HG03378 (cell line): ENCODE measurements around the gene S100A1.
"Not testable (repeated sequence)": the region's sequence is repeated elsewhere in the genome, so short reads cannot be mapped to it uniquely, and the experiment has no call there.

ENCODE experiments used
- ATAC-seq: cut with Tn5 transposase; IDR thresholded peaks from one replicate; pipeline ENCODE4 v1.9.1; 2021; ENCODE audit warnings: mild to moderate bottlenecking, moderate library complexity; ENCODE audit not compliant: unreplicated experiment

Gene S100A1

DNA sequence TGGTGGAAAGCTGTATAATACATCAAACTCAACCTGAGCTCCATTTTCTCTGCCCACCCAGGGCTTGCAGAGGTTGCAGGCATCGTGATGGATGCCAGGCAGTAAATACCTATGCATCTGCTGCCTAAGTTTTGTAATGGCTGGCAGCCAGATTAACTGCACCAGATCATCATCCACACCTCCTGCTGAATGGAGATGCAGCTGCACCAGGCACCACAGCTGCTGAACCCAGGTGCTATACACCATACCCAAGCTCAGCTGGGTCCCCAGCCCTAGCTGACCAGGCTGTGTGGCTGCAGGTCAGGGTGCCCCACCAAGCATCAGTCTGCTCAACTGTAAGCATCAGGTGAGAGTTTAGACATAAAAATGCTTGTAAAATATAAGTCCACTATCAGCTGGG, 23.5 kb downstream of the S100A1 start:
- ATAC-seq, result no peak

DNA sequence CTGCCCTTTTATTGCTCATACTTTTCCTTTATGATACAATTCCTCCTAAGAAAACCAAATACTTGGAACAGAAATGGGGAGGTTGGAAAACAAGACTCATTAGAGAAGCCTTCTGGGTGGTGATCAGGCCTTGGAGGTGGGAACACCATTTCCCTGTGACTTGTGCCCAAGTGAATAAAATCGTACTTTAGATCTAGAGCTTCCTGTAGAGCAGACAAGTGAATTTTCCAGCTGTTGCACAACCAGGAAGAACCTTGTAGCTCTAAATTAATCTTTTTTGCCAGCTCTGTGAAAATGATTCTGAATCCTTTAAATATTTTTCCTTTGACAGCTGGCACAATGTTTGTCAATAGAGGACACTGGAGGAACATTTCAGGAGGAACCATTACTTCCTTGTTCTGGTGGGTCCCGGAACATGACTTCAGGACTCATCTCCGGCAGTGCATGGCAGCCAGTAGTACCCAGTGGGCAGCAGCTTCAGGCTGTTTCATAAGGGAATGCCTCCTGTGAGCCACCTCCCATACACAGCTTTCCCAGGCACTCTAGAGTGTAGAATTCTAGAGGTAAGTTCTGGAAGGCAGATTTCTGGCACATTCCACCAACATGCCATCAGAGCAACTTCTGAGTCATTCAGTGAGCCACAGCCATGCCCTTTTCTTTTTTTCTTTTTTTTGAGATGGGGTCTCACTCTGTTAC, 24.7 kb downstream of the S100A1 start:
- ATAC-seq, result no peak

DNA sequence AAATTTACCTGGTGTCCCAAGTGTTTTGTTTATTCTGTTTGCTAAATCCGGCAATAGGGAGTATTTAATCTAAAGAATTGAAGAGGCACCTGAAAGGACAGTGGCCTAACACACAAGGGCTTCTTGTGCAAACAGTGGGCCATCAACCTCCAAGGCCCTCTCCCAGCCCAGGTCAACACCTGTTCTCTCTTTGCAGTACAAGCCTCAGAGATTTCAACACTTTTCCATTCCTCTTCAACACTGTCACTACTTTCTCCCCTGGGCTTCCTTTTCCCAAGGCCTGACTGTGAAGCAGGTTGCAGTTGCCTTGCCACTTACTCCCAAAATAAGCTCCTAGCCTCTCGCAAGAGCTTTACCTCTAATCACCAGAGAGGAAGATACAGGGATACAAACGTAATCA, 27.1 kb downstream of the S100A1 start:
- ATAC-seq, result no peak

DNA sequence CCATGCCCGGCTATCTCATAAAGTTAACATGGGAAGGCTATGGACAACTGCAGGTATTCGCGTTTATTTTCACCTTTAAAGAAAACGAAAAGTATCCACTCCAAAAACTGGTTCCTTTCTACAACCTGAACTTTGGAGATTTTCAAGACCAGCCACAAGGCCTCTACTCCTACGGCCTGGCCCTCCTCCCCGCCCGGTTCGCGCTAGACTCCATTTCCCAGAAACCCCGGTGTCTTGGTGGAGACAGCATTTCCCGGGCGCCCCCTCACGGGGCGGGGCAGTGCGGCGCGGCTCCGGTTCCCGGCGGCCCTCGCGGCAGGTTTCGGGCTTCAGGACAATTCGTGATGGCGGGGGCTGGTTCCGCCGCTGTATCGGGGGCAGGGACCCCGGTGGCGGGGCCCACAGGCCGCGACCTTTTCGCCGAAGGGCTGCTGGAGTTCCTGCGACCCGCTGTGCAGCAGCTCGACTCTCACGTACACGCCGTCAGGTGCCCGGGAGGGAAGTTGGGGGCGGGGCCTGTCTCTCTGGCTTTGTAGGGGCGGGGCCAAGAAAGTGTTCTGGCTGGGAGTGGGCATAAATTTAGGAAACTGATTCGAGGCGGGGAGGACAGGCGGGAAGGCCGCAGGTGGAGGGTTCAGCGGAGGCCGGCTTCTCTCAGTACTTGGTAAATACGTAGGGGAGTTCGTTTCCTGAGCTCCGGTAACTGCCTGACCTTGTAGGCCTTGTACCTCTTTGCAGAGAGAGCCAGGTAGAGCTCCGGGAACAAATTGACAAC, 30.4 kb downstream of the S100A1 start, which contains the start of gene SNAPIN:
SNAPIN (plus strand) TSS at position 304 of the 775 bp plus-strand sequence; CDS start at position 345, 41 bp downstream.
- ATAC-seq, result peak; percentile 74

DNA sequence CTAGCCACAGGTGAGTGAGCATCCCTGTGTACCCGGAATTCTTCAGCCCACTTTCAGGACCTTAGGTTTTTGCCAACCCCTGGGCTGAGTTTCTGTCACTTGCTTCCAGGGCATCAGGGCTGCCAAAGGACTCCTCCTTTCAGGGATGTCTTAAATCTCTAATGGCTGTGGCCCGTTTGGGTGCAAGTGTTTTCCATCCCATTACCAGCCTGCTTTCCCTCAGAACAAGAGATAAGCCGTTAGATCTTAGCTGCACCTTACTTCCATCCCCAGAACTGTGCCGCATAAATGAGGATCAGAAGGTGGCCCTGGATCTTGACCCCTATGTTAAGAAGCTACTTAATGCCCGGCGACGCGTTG, 30.9 kb downstream of the S100A1 start:
- no peak for ATAC-seq

DNA sequence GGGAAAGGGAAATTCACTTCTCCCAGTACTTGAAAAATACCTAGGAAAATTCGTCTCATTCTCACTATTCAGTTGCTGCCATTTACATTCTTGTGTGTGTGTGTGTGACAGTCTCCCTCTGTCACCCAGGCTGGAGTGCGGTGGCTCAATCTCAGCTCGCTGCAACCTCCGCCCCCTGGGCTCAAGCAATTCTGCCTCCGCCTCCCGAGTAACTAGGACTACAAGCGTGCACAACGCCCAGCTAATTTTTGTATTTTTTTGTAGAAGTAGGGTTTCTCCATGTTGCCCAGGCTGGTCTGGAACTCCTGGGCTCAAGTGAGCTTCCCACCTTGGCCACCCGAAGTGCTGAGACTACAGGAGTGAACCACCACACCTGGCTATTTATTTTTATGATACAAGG, 31.4 kb downstream of the S100A1 start:
- ATAC-seq, result no peak

DNA sequence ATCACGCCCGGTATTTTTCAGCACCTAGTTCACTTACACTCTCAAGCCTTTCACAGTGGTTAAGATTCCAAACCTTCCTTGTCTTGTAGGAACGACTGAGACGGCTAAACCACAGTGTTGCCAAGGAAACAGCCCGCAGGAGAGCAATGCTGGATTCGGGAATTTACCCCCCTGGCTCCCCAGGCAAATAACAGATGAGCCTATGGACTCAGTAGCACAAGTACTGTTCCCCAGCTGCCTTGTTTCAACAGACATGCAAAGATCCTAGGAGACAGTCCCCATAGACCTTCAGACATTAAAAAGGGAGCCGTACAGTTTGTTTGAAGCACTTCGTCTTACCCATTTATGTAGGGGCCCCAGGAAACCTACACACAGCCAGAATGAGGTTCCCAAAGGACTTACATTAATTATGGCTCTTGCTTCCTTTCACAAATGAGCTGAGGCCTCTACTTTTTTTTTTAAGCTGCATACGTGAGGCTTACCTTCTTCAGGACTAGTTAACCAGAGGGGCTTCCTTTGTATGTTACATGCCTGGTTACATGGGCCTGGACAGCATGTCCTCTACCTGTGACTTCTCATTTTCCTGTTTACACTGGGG, 33.0 kb downstream of the S100A1 start:
- no peak for ATAC-seq

DNA sequence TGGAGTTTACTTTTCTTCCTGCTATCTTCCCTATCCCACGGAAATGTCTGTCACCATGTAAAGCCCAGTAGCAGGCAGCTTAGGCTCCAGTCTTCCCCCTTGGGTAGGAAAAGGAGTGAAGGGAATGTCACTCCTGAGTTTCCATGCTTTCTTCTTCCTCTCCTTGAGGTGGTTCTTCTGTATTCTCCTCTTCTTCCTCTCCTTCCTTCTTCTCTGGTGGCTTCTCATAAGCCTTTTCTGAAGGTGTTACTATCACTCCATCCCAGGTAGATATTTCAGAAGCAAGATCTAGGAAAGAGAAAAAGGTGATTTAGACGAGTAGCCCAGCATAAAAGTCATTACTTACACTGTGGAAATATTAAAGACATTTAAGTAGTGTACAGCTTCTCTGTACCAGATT, 34.0 kb downstream of the S100A1 start:
- no peak for ATAC-seq

DNA sequence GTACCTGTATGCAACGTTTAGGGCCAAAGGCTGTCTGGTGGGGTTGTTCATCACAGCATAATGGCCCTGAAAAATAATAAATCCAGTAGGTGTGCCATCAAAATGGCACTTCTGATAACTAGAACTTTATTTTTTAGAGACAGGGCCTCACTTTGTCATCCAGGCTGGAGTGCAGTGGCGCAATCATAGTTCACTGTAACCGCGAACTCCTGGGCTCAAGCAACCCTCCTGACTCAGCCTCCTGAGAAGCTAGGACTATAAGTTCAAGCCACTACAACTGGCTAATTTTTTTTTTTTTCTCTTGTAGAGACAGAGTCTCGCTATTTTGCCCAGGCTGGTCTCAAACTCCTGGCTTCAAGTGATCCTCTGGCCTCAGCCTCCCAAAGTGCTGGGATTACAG, 35.0 kb downstream of the S100A1 start:
- ATAC-seq, result no peak

DNA sequence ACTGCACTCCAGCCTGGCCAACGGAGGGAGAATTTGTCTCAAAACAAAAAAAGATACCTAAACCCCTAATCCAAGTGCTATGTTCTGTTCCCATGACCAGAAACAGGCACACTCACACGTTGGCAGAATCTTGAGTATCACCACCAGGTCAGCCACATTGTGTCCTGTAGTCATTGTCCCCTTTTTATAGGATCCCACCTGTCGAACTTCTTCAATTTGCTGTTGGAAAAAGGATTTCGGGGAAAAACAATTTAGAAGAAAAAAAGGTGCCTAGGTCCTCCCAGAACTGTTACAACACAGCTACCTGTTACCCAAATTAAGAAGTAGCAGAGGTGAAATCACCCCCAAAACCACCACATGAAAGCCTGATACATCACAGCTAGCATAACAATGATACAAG, 39.2 kb downstream of the S100A1 start:
- ATAC-seq, result no peak

DNA sequence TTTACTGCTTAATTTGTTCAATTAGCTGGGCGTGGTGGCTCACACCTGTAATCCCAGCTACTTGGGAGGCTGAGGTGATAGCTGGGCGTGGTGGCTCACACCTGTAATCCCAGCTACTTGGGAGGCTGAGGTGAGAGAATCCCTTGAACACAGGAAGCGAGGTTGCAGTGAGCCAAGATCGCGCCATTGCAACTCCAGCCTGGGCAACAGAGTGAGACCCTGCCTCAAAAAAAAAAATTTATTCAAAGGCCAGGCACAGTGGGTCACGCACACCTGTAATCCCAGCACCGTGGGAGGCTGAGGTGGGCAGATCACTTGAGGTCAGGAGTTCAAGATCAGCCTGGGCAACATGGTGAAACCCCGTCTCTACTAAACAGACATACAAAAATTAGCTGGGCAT, 40.4 kb downstream of the S100A1 start:
- not testable (repeated sequence) for ATAC-seq

DNA sequence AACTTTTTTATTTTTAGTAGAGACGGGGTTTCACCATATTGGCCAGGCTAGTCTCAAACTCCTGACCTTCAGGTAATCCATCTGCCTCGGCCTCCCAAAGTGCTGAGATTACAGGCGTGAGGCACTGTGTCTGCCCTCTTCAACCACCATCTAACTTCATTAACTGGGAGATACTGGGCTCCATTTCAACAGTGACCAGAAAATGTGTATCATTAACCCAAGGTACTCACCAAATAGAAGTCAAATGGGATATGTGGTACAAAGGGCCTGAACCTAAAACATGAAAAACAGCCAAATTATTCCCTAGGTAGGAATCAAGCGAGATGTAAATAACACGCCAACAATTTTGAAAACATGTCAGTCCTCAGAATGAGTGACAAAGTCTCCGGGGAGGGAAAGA, 41.4 kb downstream of the S100A1 start:
- ATAC-seq, result no peak

DNA sequence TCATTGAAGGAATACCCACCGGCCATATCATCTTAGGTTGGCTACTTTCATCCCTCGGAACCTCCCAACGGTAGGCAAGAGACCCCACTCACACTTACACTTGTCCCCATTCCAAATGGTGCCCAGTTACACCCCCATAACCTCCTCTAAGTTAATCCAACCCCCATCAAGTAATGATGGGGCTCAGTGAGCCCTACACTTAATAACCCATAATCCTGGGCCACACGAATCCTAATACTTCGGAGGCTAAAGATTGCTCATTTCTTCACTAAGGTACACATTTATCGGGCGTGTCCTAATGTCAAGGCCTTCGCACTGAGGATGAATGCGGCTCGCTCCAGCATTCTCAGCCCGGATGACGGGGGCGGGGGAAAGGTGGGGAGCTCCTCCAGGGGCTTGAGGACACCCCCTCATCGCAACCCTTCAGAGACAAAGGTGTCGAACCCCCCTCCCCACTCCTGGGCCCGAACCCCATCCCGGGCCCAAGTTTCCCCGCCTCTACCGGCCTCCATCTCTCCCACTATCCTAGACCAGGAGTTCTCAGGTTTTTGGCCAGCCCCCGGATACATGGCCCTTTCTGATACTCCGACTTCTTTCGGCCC, 42.1 kb downstream of the S100A1 start:
- ATAC-seq, result no peak

DNA sequence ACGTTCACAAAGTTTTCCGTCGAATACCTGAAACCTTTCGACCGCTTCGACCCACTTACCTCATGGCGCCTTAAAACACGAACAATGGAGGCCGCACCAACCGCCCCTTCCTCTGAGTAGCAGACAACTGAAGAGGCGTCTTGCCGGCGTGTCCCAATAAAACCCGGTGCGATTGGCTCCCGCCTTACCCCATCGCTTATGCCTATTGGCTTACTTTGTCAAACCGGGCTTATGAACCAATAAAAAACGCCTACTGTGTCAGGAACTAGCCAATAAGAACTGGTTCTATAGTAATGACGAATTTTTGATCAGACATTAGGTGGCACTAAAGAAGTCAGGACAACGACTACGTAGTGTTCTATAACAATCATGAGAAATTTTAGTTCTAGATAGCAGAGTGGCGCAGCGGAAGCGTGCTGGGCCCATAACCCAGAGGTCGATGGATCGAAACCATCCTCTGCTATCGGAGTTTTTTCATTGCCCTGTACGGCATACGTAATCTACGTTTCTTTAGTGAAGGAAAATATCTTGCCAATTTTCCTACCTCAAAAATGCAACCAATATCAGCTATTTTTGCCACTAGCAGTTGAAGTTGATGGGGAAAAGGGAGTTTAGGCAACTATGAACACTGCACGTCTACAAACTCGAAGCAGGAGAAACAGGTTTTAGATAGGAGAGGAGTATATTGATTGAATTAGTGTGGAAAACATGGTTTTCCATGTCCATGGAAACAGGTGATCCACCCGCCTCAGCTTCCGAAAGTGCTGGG, 42.8 kb downstream of the S100A1 start, which contains the start of gene ILF2:
ILF2 (minus strand) TSS at position 135 of the 769 bp plus-strand sequence; CDS start at position 64, 71 bp downstream.
- ATAC-seq, result peak; percentile 94

DNA sequence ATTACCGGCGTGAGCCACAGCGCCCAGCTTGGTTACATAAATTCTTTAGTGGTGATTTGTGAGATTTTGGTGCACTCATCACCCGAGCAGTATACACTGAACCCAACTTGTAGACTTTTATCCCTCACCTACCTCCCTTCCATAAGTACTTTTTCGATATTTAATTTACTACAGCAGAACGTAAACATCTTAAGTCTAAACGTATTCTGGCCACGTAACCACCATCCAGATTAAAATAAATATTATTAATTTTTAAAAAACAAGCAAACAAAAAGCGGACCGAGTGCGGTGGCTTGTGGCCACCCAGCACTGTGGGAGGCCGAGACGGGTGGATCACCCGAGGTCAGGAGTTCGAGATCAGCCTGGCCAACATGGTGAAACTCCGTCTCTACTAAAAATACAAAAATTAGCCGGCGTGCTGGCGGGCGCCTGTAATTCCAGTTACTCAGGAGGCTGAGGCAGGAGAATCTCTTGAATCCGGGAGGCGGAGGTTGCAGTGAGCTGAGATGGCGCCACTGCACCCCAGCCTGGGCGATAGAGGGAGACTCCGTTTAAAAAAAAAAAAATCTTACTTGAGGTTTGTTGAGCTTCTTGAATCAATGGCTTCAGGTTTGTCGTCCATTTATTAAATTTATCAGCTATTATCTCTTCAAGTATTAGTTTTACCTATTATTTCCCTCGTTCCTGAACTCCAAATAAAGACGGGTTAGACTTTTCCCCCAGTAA, 43.6 kb downstream of the S100A1 start:
- peak; percentile 11 for ATAC-seq

DNA sequence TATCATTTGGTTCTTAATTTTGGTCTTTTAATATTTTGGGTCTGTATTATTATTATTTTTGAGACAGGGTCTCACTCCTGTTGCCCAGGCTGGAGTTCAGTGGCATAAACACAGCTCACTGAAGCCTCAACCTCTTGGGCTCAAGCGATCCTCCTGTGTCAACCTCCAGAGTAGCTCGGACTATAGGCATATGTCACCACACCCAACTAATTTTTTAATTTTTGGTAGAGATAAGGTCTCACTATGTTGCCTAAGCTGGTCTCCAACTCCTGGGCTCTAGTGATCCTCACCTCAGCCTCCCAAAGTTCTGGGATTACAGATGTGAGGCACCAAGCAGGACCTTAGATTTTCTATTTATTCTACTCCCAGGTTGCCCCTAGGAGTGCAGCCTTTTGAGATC, 45.3 kb downstream of the S100A1 start:
- no peak for ATAC-seq

DNA sequence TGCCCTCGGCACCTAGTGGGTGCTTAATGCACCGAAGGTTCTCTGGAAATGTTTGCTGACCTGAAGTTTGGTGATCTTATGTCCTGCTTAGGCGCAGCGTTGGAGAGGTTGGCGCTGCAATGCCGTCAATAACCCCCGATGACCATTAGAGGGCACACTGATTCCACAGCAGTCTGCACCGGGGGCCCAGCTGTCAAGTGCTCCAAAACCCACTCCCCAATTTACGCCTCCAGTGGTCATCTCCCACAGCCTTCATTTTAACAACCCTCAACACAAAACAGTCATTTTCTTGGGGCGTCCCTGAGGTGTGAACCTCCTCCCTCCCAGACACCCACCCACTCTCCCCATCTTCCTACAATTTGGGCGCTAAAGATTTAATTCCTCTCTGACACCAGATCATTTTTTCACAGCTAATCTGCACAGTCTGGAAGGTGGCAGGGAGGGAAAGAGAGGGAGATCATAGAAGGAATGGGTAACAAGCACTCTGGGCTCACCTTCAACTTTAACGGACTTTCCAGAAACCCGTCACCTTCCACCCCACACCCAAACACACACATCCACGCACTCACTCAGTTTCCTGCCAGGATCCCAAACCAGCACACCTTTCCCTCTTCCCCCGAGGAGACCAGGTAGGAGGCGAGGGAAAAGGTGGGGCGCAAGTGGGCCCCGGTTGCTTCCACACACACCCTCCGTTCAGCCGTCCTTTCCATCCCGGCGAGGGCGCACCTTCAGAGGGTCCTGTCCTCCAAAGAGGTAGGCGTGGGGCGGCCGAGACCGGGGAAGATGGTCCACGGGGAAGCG, 49.7 kb downstream of the S100A1 start:
- no peak for ATAC-seq

DNA sequence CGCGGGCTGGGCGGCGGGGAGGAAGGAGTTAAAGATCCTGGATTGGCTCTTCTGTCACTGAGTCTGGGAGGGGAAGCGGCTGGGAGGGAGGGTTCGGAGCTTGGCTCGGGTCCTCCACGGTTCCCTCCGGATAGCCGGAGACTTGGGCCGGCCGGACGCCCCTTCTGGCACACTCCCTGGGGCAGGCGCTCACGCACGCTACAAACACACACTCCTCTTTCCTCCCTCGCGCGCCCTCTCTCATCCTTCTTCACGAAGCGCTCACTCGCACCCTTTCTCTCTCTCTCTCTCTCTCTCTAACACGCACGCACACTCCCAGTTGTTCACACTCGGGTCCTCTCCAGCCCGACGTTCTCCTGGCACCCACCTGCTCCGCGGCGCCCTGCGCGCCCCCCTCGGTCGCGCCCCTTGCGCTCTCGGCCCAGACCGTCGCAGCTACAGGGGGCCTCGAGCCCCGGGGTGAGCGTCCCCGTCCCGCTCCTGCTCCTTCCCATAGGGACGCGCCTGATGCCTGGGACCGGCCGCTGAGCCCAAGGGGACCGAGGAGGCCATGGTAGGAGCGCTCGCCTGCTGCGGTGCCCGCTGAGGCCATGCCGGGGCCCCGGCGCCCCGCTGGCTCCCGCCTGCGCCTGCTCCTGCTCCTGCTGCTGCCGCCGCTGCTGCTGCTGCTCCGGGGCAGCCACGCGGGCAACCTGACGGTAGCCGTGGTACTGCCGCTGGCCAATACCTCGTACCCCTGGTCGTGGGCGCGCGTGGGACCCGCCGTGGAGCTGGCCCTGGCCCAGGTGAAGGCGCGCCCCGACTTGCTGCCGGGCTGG, 50.5 kb downstream of the S100A1 start, which contains the start of gene NPR1:
NPR1 (plus strand) TSS at position 170 of the 818 bp plus-strand sequence; CDS start at position 591, 421 bp downstream.
- no peak for ATAC-seq
